Parathyroid adenoma (tissue), 2 donors: ENCODE measurements around the gene PMVK.

Experiments
- H2AFZ ChIP-seq: fragments of 300-600 bp; sonication (generic); one replicate; pipeline ENCODE4 v1.7.0; 2017; ENCODE audit warnings: antibody characterized with exemption, mild to moderate bottlenecking
- H3K27ac ChIP-seq: fragments of 300-600 bp; sonication (generic); one replicate; pipeline ENCODE4 v1.7.0; 2017
- H3K27me3 ChIP-seq: fragments of 300-600 bp; sonication (generic); one replicate; pipeline ENCODE4 v1.7.0; 2017; ENCODE audit warnings: low read length; ENCODE audit not compliant: control insufficient read depth, insufficient read depth
- H3K36me3 ChIP-seq: fragments of 300-600 bp; sonication (generic); one replicate; pipeline ENCODE4 v1.7.0; 2017; ENCODE audit warnings: low read length; ENCODE audit not compliant: control insufficient read depth, insufficient read depth
- H3K4me1 ChIP-seq: fragments of 300-600 bp; sonication (generic); one replicate; pipeline ENCODE4 v1.7.0; 2017; ENCODE audit warnings: control low read depth
- H3K4me2 ChIP-seq: fragments of 300-600 bp; sonication (generic); one replicate; pipeline ENCODE4 v1.7.0; 2017; ENCODE audit warnings: low read length
- H3K4me3 ChIP-seq: fragments of 300-600 bp; sonication (generic); one replicate; pipeline ENCODE4 v1.7.0; 2017; ENCODE audit warnings: low read depth, low read length
- H3K79me2 ChIP-seq: fragments of 300-600 bp; sonication (generic); one replicate; pipeline ENCODE4 v1.7.0; 2017; ENCODE audit warnings: control low read depth
- H3K9ac ChIP-seq: fragments of 300-600 bp; sonication (generic); one replicate; pipeline ENCODE4 v1.7.0; 2017; ENCODE audit warnings: mild to moderate bottlenecking
- H3K9me3 ChIP-seq: fragments of 300-600 bp; sonication (generic); one replicate; pipeline ENCODE4 v1.7.0; 2017; ENCODE audit warnings: low read length; ENCODE audit not compliant: control insufficient read depth
- TF ChIP-seq, protein P1 (sequence below): fragments of 300-600 bp; sonication (generic); IDR thresholded peaks from one replicate; pipeline ENCODE4 v1.7.0; 2017; ENCODE audit warnings: antibody characterized with exemption, mild to moderate bottlenecking
- donor health status: primary hyperparathyroidism.

The PMVK gene

GRCh38 chr1:154962156-154962749, 25.7 kb upstream of the PMVK start:
- Histone ChIP-seq H3K9ac (peak overlapping the region; percentile 73), H3K79me2 (no peaks in the 10 kb centered on the region), H2AFZ (peak overlapping the region; percentile 79), H3K4me3 (peak overlapping the region; percentile 96), H3K27me3 (no peaks in the 10 kb centered on the region), H3K27ac (peak overlapping the region; percentile 95), H3K4me2 (peak overlapping the region; percentile 97), H3K36me3 (no peaks in the 10 kb centered on the region), H3K9me3 (no peaks in the 10 kb centered on the region), H3K4me1 (peaks cover 12% of the 10 kb centered on the region)
- TF ChIP-seq, protein P1, sequence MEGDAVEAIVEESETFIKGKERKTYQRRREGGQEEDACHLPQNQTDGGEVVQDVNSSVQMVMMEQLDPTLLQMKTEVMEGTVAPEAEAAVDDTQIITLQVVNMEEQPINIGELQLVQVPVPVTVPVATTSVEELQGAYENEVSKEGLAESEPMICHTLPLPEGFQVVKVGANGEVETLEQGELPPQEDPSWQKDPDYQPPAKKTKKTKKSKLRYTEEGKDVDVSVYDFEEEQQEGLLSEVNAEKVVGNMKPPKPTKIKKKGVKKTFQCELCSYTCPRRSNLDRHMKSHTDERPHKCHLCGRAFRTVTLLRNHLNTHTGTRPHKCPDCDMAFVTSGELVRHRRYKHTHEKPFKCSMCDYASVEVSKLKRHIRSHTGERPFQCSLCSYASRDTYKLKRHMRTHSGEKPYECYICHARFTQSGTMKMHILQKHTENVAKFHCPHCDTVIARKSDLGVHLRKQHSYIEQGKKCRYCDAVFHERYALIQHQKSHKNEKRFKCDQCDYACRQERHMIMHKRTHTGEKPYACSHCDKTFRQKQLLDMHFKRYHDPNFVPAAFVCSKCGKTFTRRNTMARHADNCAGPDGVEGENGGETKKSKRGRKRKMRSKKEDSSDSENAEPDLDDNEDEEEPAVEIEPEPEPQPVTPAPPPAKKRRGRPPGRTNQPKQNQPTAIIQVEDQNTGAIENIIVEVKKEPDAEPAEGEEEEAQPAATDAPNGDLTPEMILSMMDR: no peak

DNA sequence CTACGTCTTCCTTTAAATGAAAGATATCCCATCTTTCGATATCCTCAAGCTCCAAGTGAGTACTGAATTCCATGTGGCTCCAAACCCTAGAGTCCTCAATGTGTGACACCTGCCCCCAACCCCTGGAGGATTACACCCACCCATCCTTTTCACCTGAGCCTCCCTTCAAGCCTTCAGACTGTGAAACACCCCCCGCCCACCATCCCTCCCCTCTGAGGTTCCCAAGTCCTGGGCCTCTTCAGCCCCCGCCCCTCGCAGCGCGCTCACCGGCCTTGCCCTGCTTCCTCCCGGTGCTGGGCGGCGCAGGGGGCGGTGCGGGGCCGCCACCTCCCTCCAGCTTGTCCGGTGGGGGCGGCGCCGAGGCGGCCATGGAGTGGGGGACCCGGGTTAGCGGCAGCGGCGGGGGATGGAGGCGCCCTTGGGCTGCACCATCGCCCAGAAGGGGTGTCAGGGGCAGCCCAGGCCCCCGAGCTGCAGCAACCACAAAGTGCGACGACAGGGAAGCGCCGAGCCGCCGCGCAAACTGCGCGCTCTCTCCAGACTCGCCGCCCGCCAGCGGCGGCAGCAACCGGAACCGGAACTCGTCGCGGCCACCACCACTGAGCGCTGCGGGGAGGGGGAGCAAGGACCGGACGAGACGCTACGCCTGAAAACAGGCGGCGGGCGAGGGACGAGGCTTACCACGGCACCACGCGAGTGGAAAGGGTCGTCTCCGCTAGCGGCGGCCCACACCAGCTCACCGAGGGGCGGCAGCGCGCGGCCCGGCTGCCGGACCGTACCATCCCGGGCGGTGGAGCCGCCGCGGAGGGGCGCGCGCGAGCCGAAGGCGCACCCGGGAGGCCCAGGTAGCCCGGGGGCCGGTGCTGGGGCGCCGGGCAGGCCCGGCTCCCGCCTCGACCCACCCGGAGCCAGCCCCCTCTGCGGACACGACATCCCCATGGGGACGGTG, 25.0 kb upstream of the PMVK start, which contains the start of gene PYGO2:
PYGO2 (minus strand) TSS at position 576 of the 949 bp plus-strand sequence; CDS start at position 370, 206 bp downstream.
- TF ChIP-seq, protein P1: peak; percentile 48
- no peaks in the 10 kb centered on the region for H3K36me3 ChIP-seq

DNA sequence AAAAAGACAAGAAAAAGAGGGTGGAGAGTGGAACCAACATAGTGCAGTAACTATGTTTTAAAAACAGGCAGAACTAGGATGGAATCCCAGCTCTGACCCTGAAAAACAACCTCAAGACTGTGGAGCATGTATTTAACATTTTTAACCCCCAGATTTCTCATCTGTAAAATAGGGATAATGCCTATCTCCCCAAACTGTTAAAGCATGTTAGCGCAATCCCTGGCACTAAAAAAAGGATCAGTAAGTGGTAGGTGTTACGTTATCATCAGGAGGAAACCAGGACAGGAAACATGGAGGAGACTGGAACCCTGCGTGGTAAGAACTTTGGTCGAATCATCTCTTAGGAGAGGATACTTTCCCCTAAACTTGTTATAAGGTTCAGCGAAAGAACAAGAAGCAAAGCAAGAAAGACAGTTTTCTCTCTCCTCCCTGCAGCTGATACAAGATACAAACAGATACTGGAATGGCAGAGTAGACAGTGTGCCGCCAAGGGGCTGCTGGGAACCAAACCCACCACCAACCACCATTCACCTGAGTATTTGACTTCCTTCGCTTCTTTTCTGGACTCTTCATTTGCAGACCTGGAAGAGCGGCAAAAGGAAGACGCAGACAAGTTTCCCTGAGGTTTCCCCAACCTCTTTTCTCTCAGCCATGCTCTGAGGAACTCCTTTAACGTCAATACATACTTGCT, 24.1 kb upstream of the PMVK start:
- no peak overlapping the region for H2AFZ ChIP-seq
- H3K9ac ChIP-seq: no peak overlapping the region
- no peaks in the 10 kb centered on the region for H3K79me2 ChIP-seq
- H3K36me3 ChIP-seq: no peaks in the 10 kb centered on the region
- peak overlapping the region; percentile 96 for H3K4me3 ChIP-seq
- H3K27ac ChIP-seq: peak overlapping the region; percentile 95
- TF ChIP-seq, protein P1: no peak
- H3K27me3 ChIP-seq: no peaks in the 10 kb centered on the region
- peaks cover 12% of the 10 kb centered on the region for H3K4me1 ChIP-seq
- no peaks in the 10 kb centered on the region for H3K9me3 ChIP-seq
- peak overlapping the region; percentile 97 for H3K4me2 ChIP-seq

More for the DNA sequence above, 25.0 kb upstream of the PMVK start, which contains the start of gene PYGO2:
- Histone ChIP-seq H3K27me3 (no peaks in the 10 kb centered on the region), H2AFZ (peak within 1 kb of the TSS; percentile 79), H3K9me3 (no peaks in the 10 kb centered on the region), H3K79me2 (no peaks in the 10 kb centered on the region), H3K4me1 (peaks cover 12% of the 10 kb centered on the region), H3K4me2 (peak within 1 kb of the TSS; percentile 97), H3K9ac (peak within 1 kb of the TSS; percentile 73), H3K4me3 (peak within 1 kb of the TSS; percentile 96), H3K27ac (peak within 1 kb of the TSS; percentile 95)

- Histone ChIP-seq H3K36me3 (no peaks in the 10 kb centered on the region), H3K79me2 (no peaks in the 10 kb centered on the region), H3K4me3 (no peak overlapping the region), H3K4me1 (peaks cover 17% of the 10 kb centered on the region), H3K4me2 (no peak overlapping the region), H3K27ac (no peak overlapping the region), H3K9me3 (no peaks in the 10 kb centered on the region), H3K27me3 (no peaks in the 10 kb centered on the region), H3K9ac (no peak overlapping the region), H2AFZ (no peak overlapping the region)
- TF ChIP-seq, protein P1: no peak
Observed at GRCh38 chr1:154959426-154959780, 22.9 kb upstream of the PMVK start.
